HepG2 (cell line): ENCODE results near the gene RNF126. TPM values are rescaled to one million over a fixed set of nuclear protein-coding genes. Genes with fewer than 3 reads are reported as not detected.

Experiments
- ATAC-seq: fragments of 200-7000 bp; cut with Tn5 transposase; 3 replicates; pipeline ENCODE4 v1.9.1; 2020; ENCODE audit warnings: mild to moderate bottlenecking, moderate library complexity
- BruUV-seq: library from RNA; stranded (reverse); fragments of 400-500 nt; replicated peaks from 2 replicates; lab custom pipeline; 2021; lab: Mats Ljungman, UMichigan
- CTCF ChIA-PET: fragments of 300-600 bp; formaldehyde crosslinking; extraction: SDS; loops from one replicate; lab custom pipeline; 2021; ENCODE audit warnings: low total read pairs, inconsistent platforms, low intra/inter-chr PET ratio; lab: Yijun Ruan, JAX
- POLR2A ChIA-PET: fragments of 350-600 bp; sonication (Branson Sonifier 250); formaldehyde crosslinking; loops from one replicate; lab custom pipeline; 2020; ENCODE audit warnings: antibody characterized with exemption, inconsistent platforms; lab: Yijun Ruan, JAX
- DNase-seq: peaks from one replicate; pipeline ENCODE4 v3.0.0-alpha.2; 2015; ENCODE audit warnings: low spot score
- FAIRE-seq: peaks from 3 replicates; lab custom pipeline; 2011; peaks lifted over from hg19 to GRCh38; lab: Jason Lieb, UNC
- H2AFZ ChIP-seq: one replicate; pipeline ENCODE4 v1.6.1; 2011; ENCODE audit warnings: low read length, inconsistent platforms
- H3K27ac ChIP-seq: fragments of 300-600 bp; 3 replicates; pipeline ENCODE4 v1.8.0; 2011; ENCODE audit warnings: mixed run types, mild to moderate bottlenecking, mixed read lengths, low read length, inconsistent platforms; ENCODE audit not compliant: insufficient read depth; ENCODE audit errors: extremely low read length
- H3K27me3 ChIP-seq, 2 experiments: fragments of 200-600 bp in 1 of 2; 2 replicates in 1 of 2; 3 replicates in 1 of 2; pipeline versions ENCODE4 v1.6.0 to v1.8.0; 2011; ENCODE audit warnings: low read length in 2 of 2, mild to moderate bottlenecking in 2 of 2, moderate library complexity in 2 of 2, inconsistent platforms in 1 of 2; ENCODE audit not compliant: insufficient read depth in 2 of 2, control insufficient read depth in 1 of 2
- H3K36me3 ChIP-seq, 2 experiments: fragments of 200-600 bp in 1 of 2; replicated peaks in 1 of 2; 2 replicates in 1 of 2; 3 replicates in 1 of 2; pipeline versions ENCODE4 v1.5.1 to v1.8.0; 2011; ENCODE audit warnings: low read length in 2 of 2, inconsistent platforms in 1 of 2; ENCODE audit not compliant: insufficient read depth in 2 of 2, control insufficient read depth in 1 of 2
- H3K4me1 ChIP-seq: 2 replicates; pipeline ENCODE4 v1.5.1; 2012; ENCODE audit warnings: low read length, inconsistent platforms; ENCODE audit not compliant: insufficient read depth
- H3K4me2 ChIP-seq: 2 replicates; pipeline ENCODE4 v1.6.0; 2011; ENCODE audit warnings: low read depth, low read length, inconsistent platforms
- H3K4me3 ChIP-seq, 3 experiments: fragments of 200-600 bp in 1 of 3; sonication (generic), shearing (Covaris generic) in 1 of 3; replicated peaks in 1 of 3; 2 replicates each; pipeline ENCODE4 v1.5.1; 2011 to 2016; ENCODE audit warnings: low read length in 3 of 3, inconsistent platforms in 2 of 3, low read depth in 2 of 3, mild to moderate bottlenecking in 2 of 3, control low read depth in 1 of 3, mixed read lengths in 1 of 3; ENCODE audit not compliant: insufficient read depth in 1 of 3
- H3K79me2 ChIP-seq: one replicate; pipeline ENCODE4 v1.6.1; 2011; ENCODE audit warnings: low read length, inconsistent platforms; ENCODE audit not compliant: insufficient read depth
- H3K9ac ChIP-seq: 2 replicates; pipeline ENCODE4 v1.6.0; 2011; ENCODE audit warnings: mild to moderate bottlenecking, low read depth, low read length, inconsistent platforms; ENCODE audit not compliant: insufficient read depth
- H3K9me3 ChIP-seq: 2 replicates; pipeline ENCODE4 v1.5.1; 2012; ENCODE audit warnings: mild to moderate bottlenecking, low read length
- H4K20me1 ChIP-seq: 2 replicates; pipeline ENCODE4 v1.6.0; 2011; ENCODE audit warnings: inconsistent platforms, mild to moderate bottlenecking, low read length, moderate library complexity; ENCODE audit not compliant: insufficient read depth
- AHR ChIP-seq: IDR thresholded peaks from 2 replicates; pipeline ENCODE4 v1.6.1; 2018; ENCODE audit warnings: missing genetic modification reagents, missing compliant biosample characterization
- CCAR2 ChIP-seq: fragments of 200-400 bp; formaldehyde crosslinking; optimal IDR thresholded peaks from 2 replicates; pipeline ENCODE3; 2018; ENCODE audit warnings: low read depth, mild to moderate bottlenecking, low read length, moderate library complexity
- DR1 ChIP-seq: sonication (generic); formaldehyde crosslinking; IDR thresholded peaks from 2 replicates; pipeline ENCODE4 v1.8.0; 2021; ENCODE audit warnings: mild to moderate bottlenecking, missing genetic modification reagents, inconsistent platforms
- GABPB1 ChIP-seq: IDR thresholded peaks from 2 replicates; pipeline ENCODE4 v1.6.1; 2016; ENCODE audit warnings: mild to moderate bottlenecking, missing genetic modification reagents, moderate library complexity, missing compliant biosample characterization
- HIVEP1 ChIP-seq: sonication (generic); formaldehyde crosslinking; IDR thresholded peaks from 2 replicates; pipeline ENCODE4 v1.4.0; 2020; ENCODE audit warnings: mild to moderate bottlenecking, missing genetic modification reagents
- HNRNPL ChIP-seq: fragments of 200-400 bp; formaldehyde crosslinking; IDR thresholded peaks from 2 replicates; pipeline ENCODE4 v1.6.1; 2017; ENCODE audit warnings: mild to moderate bottlenecking, low read depth, low read length
- HNRNPUL1 ChIP-seq: fragments of 200-400 bp; formaldehyde crosslinking; IDR thresholded peaks from 2 replicates; pipeline ENCODE4 v1.6.1; 2017; ENCODE audit warnings: low read depth, mild to moderate bottlenecking, low read length, moderate library complexity
- MATR3 ChIP-seq: sonication (generic); formaldehyde crosslinking; IDR thresholded peaks from 2 replicates; pipeline ENCODE4 v1.4.0; 2020; ENCODE audit warnings: missing genetic modification reagents
- POLR2G ChIP-seq: fragments of 200-400 bp; formaldehyde crosslinking; IDR thresholded peaks from 2 replicates; pipeline ENCODE4 v1.6.1; 2018; ENCODE audit warnings: mild to moderate bottlenecking, low read depth, low read length, moderate library complexity
- RBFOX2 ChIP-seq: fragments of 200-400 bp; formaldehyde crosslinking; IDR thresholded peaks from 2 replicates; pipeline ENCODE4 v1.6.1; 2017; ENCODE audit warnings: low read depth, mild to moderate bottlenecking, low read length
- RXRA ChIP-seq: sonication (generic); formaldehyde crosslinking; IDR thresholded peaks from 2 replicates; pipeline ENCODE4 v1.5.1; 2020; ENCODE audit warnings: missing genetic modification reagents
- ZNF143 ChIP-seq: sonication (generic); formaldehyde crosslinking; IDR thresholded peaks from 2 replicates; pipeline ENCODE4 v1.4.0; 2020; ENCODE audit warnings: missing genetic modification reagents
- ZNF3 ChIP-seq: IDR thresholded peaks from 2 replicates; pipeline ENCODE4 v1.7.0; 2017; ENCODE audit warnings: inconsistent platforms
- ZNF776 ChIP-seq: sonication (generic); formaldehyde crosslinking; IDR thresholded peaks from 2 replicates; pipeline ENCODE4 v1.4.0; 2020; ENCODE audit warnings: mild to moderate bottlenecking, missing genetic modification reagents
- ZSCAN12 ChIP-seq: sonication (generic); formaldehyde crosslinking; IDR thresholded peaks from 2 replicates; pipeline ENCODE4 v1.9.0; 2021; ENCODE audit warnings: mild to moderate bottlenecking, missing genetic modification reagents
- WGBS: methylation state at CpG from one replicate; pipeline ENCODE4 v1.1.6; 2017; ENCODE audit warnings: low lambda C conversion rate; 5-methylcytosine and 5-hydroxymethylcytosine counted together
- in situ Hi-C: cut with HindIII; loops from 2 replicates; pipeline ENCODE4 v1.10.0; 2017; ENCODE audit warnings: low pct_unique_long_range_greater_than_20kb; ENCODE audit not compliant: extremely low pct_ligation_motif_present
- intact Hi-C: fragments of 100-400 bp; cut with micrococcal nuclease; formaldehyde crosslinking; loops from one replicate; pipeline ENCODE4 v1.10.0; 2022; ENCODE audit not compliant: unreplicated experiment
- polyA plus RNA-seq, 8 experiments: library from polyadenylated mRNA; depleted of rRNA in 3 of 8; stranded (reverse) in 7 of 8; unstranded in 1 of 8; fragments of >200 nt; fragmentation: Illumina TruSeq in 4 of 8; extraction: Trizol in 4 of 8; gene quantifications; 2 replicates each; pipeline versions ENCODE4 v1.2.1 to v1.2.3, GENCODE V29; 2011 to 2016; ENCODE audit warnings: low read depth in 4 of 8, missing spikeins in 1 of 8, mixed read lengths in 1 of 8; ENCODE audit not compliant: insufficient read depth in 1 of 8
- total RNA-seq, 5 experiments: library from RNA; depleted of rRNA; stranded (reverse); fragments of >200 nt; fragmentation: Illumina TruSeq; extraction: Trizol; gene quantifications; 2 replicates each; pipeline ENCODE4 v1.2.3, GENCODE V29; 2016; ENCODE audit warnings: low read depth in 1 of 5
- TF ChIP-seq, protein P1 (sequence below): sonication (generic); formaldehyde crosslinking; IDR thresholded peaks from 2 replicates; pipeline ENCODE4 v1.9.0; 2022; ENCODE audit warnings: missing genetic modification reagents, mild to moderate bottlenecking, borderline replicate concordance
- TF ChIP-seq, protein P2 (sequence below): sonication (generic); formaldehyde crosslinking; IDR thresholded peaks from 2 replicates; pipeline ENCODE4 v1.4.0; 2020; ENCODE audit warnings: mild to moderate bottlenecking, missing genetic modification reagents
- TF ChIP-seq, protein P3 (sequence below): sonication (generic); formaldehyde crosslinking; IDR thresholded peaks from 2 replicates; pipeline ENCODE4 v1.4.0; 2020; ENCODE audit warnings: missing genetic modification reagents

Gene RNF126
- total and polyA plus RNA-seq, 2 of the 13 experiments (the other 11 are each of a cell fraction or from before 2014, with no cell fraction given): 23.2 to 34.0 TPM

DNA sequence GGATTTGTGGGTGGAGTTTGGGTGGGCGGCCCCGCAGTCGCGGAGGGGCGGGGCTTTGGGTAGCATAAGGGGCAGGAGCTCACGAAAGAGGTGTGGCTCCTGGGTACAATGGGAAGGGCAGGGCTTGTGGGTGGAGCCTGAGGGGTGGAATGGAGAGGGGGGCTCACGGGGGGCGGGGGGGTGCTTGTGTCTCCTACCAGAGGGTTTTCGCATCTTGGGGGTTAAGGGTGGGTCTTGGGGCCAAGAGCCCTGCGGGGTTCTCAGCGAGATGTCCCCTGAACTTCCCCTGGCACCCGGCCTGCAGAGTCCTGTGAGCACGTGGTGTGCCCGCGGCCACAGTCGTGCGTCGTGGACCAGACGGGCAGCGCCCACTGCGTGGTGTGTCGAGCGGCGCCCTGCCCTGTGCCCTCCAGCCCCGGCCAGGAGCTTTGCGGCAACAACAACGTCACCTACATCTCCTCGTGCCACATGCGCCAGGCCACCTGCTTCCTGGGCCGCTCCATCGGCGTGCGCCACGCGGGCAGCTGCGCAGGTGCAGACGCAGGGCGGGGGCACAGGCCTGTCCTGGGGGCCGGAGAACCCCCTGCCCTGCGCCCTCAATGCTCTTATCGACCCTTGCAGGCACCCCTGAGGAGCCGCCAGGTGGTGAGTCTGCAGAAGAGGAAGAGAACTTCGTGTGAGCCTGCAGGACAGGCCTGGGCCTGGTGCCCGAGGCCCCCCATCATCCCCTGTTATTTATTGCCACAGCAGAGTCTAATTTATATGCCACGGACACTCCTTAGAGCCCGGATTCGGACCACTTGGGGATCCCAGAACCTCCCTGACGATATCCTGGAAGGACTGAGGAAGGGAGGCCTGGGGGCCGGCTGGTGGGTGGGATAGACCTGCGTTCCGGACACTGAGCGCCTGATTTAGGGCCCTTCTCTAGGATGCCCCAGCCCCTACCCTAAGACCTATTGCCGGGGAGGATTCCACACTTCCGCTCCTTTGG is 18.3 kb upstream of the RNF126 start:
- POLR2A ChIA-PET: interaction anchor here (0.7 to 5.3 kb wide), 11 partner anchors 11 to 171 kb away, joined by 3 to 56 read pairs (median 8); partner anchors contain the start of genes PALM and RNF126
- BruUV-seq: no TSS peak
- H3K4me1 ChIP-seq: peaks cover 33% of the 10 kb centered on the region
- H3K79me2 ChIP-seq: no peaks in the 10 kb centered on the region
- ATAC-seq (no peak; the same call in 2 of the 3 replicates), FAIRE-seq (no peak), DNase-seq (no peak)
- H3K36me3 ChIP-seq: no peaks in the 10 kb centered on the region
- whole genome bisulfite sequencing: 73% methylated on average over 25 of the region's 54 CpGs
- CTCF ChIA-PET: interaction anchor here (0.6 to 2.2 kb wide), 2 partner anchors 10 to 17 kb away, joined by 3 to 13 read pairs; no protein-coding TSS in a partner anchor
- no peaks in the 10 kb centered on the region for H4K20me1 ChIP-seq
- intact Hi-C loops (no loop called here), in situ Hi-C loops (no loop called here)
- no peaks in the 10 kb centered on the region for H3K9me3 ChIP-seq
- H3K4me3 ChIP-seq: peak overlapping the region in 1 of 3 experiments; percentile 76; a peak in 2 of 6 replicates
- H3K27ac ChIP-seq: peak overlapping the region; percentile 82
- H2AFZ ChIP-seq: no peak overlapping the region
- H3K9ac ChIP-seq: no peak overlapping the region
- H3K4me2 ChIP-seq: peak overlapping the region; percentile 77; the same call in 1 of the 2 replicates
- peaks cover 0 to 4% of the 10 kb centered on the region in 2 experiments; a peak in 1 of 5 replicates for H3K27me3 ChIP-seq
- TF ChIP-seq RXRA (peak; percentile 46; the same call in 1 of the 2 replicates), ZNF776 (0 out of 2 replicates have a peak, but pooled peaks have one; percentile 62), CCAR2 (no peak), DR1 (peak; percentile 33; the same call in 1 of the 2 replicates), ZSCAN12 (no peak), GABPB1 (CRISPR knock-in tag) (0 out of 2 replicates have a peak, but pooled peaks have one; percentile 9), HIVEP1 (peak; percentile 49; the same call in 1 of the 2 replicates), POLR2G (0 out of 2 replicates have a peak, but pooled peaks have one; percentile 3), AHR (CRISPR knock-in tag) (no peak), HNRNPUL1 (no peak), RBFOX2 (0 out of 2 replicates have a peak, but pooled peaks have one; percentile 31), ZNF3 (CRISPR knock-in tag) (no peak), HNRNPL (0 out of 2 replicates have a peak, but pooled peaks have one; percentile 20), ZNF143 (CRISPR knock-in tag) (0 out of 2 replicates have a peak, but pooled peaks have one; percentile 10), MATR3 (peak; percentile 97; the same call in 1 of the 2 replicates)
- TF ChIP-seq, protein P1, sequence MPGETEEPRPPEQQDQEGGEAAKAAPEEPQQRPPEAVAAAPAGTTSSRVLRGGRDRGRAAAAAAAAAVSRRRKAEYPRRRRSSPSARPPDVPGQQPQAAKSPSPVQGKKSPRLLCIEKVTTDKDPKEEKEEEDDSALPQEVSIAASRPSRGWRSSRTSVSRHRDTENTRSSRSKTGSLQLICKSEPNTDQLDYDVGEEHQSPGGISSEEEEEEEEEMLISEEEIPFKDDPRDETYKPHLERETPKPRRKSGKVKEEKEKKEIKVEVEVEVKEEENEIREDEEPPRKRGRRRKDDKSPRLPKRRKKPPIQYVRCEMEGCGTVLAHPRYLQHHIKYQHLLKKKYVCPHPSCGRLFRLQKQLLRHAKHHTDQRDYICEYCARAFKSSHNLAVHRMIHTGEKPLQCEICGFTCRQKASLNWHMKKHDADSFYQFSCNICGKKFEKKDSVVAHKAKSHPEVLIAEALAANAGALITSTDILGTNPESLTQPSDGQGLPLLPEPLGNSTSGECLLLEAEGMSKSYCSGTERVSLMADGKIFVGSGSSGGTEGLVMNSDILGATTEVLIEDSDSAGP: peak; percentile 38; the same call in 1 of the 2 replicates
- TF ChIP-seq, protein P2, sequence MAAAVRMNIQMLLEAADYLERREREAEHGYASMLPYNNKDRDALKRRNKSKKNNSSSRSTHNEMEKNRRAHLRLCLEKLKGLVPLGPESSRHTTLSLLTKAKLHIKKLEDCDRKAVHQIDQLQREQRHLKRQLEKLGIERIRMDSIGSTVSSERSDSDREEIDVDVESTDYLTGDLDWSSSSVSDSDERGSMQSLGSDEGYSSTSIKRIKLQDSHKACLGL (CRISPR knock-in tag): 0 out of 2 replicates have a peak, but pooled peaks have one; percentile 58
- TF ChIP-seq, protein P3, sequence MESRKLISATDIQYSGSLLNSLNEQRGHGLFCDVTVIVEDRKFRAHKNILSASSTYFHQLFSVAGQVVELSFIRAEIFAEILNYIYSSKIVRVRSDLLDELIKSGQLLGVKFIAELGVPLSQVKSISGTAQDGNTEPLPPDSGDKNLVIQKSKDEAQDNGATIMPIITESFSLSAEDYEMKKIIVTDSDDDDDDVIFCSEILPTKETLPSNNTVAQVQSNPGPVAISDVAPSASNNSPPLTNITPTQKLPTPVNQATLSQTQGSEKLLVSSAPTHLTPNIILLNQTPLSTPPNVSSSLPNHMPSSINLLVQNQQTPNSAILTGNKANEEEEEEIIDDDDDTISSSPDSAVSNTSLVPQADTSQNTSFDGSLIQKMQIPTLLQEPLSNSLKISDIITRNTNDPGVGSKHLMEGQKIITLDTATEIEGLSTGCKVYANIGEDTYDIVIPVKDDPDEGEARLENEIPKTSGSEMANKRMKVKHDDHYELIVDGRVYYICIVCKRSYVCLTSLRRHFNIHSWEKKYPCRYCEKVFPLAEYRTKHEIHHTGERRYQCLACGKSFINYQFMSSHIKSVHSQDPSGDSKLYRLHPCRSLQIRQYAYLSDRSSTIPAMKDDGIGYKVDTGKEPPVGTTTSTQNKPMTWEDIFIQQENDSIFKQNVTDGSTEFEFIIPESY (CRISPR knock-in tag): no peak
